NCI-H748 (cell line): ENCODE data around the gene SUSD6.

Source experiments
- DNase-seq: peaks from one replicate; lab custom pipeline; 2025; ENCODE audit not compliant: unreplicated experiment; lab: John Stamatoyannopoulos, UW

Gene SUSD6

DNA sequence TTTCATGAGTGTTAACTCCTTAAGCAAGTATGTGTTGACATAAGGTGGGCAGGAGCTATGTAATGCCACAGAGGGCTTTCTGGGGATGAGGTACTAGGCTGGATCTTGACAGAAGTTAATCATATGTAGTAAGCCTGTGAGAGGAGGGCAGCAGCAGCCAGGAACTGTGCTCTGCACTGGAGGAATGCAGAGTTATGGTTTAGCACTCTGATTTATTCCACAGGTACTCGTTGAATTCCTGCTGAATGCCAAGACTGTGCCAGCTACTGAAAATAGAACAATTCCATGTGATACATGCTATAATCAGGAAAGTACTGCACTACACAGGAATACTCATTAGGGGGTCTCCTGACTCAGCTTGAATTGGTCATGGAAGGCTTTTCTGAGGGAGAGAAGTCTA is 58.7 kb downstream of the SUSD6 start:
- DNase-seq = no peak

DNA sequence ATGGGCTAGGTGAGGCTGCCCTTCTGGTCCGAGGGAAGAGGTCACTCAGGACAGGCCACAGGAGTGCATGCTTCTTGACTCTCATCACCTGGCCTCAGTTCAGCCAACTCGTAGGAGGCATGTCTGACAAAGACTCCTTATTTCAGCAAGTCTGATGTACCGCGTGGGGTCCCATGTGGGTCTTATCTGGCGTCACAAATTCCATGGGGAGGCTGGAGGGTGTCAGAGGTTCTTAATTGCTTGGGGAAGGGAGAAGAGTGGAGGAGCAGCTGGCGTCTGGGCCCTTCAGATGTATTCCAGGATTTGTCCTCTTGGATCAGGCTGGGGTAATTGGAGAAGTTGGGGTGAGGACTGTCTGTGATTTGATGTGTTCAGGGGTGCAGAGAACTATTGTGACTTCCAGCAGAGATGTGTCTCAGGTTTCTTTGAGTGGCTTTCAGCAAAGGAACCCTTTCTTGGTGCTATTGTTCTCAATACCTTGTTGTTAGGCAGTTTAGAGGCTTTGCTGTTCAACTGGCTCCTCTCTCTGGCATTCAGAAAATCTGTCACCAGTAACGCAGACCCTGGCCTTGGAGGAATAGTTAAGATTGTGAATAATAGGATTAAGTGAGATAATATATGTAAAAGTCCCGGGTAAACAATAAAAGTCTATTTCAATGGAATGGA is 60.1 kb downstream of the SUSD6 start:
- no peak for DNase-seq

DNA sequence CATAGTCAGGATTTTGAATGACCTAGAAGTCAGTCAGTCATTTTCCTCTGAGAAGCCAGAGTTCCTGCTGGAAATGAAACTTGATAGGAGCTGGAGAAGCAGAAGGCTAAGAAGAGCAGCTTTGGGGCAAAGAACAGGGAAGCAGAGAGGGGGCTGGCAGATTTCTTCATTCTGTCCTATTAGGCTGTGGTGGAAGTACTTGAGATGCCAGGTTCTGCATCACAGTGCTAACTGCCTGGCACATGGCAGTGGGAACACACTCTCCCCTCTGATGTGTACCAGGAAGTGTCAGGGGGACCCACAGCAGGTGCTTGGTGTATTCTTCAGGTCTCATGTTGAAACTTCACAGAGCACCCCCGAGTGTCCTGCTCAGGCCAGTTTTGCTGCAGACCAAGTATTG is 61.0 kb downstream of the SUSD6 start:
- no peak for DNase-seq

DNA sequence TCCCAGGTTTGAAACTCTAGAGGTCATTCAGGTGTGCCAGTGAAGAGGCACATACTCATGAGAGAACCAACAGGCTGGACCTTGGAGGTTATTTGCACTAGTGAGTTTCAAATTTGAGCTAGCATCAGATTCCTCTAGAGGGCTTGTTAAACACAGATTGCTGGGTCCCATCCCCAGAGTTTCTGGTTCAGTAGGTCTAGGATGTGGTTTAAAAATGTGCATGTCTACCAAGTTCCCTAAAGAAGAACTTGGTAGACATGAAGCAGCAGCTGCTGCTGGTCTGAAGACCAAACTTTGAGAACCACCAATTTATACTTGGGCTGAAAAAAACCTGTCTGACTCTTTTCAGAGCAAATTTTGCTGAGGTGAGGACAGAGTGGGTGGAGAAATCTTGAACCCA is 61.7 kb downstream of the SUSD6 start:
- no peak for DNase-seq

DNA sequence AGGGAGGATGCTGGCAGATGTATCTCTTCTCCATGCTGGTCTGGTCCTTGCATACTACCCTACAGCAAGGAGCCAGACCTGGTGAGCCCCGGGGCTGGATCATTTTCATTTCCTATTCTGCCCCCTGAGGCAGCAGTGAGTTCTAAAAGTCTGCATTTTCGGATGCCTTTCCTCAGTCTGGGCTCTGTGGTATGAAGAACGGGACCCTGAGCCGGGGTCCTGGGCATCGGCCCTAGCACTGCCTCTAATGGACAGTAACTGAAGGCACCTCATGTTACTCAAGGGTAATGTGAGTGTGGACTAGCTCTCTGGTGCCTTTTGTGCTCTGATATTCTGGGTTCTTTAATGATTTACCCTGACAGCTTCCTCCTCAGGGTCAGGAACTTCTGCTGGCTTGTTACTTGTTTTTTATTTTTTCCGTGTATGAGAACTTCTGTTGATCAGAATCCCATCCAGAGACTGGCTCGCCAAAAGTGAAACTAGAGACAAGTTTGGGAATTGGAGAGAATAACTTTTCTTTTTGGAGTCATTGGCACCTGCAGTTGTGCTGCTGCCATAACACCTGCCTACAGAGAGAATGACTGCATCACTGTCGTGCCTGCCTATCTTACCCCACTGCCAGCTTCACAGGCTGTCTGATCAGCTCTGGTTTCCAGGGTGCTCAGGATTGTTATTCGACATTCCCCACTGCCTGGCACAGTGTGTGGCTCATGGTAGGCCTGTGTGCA is 62.3 kb downstream of the SUSD6 start:
- no peak for DNase-seq

DNA sequence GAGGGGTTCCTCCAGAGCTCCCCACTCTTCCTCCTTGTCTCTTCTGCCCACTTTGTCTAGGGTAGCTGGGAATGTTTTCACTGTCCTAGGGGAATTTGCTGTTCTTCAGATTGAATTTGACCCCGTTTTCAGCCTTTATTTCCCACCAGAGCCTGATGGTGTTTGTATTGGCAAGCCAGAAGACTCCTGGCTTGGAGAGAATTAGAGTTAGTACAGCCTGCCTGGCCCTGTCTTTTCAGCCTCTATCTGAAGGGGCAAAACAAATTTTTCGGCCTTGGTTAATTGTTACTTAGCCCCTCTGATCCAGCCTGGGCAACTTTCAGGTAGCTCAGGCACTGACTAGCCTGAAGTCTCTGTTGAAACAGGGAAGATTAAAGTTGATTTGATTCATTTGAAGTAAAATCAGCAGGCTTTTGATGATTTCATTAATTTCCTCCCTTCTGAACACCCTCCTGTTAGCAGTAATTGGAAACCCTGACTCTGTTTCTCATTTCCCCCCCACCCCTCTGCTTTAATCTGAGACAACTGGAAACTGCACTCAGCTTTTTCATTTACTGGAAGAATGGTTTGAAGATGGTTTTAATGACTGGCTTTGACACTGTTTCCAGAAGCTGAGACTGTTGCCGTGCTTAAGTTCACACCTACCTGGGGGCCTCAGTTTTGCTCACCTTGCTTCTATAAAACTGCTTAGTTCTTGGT is 63.3 kb downstream of the SUSD6 start:
- no peak for DNase-seq

DNA sequence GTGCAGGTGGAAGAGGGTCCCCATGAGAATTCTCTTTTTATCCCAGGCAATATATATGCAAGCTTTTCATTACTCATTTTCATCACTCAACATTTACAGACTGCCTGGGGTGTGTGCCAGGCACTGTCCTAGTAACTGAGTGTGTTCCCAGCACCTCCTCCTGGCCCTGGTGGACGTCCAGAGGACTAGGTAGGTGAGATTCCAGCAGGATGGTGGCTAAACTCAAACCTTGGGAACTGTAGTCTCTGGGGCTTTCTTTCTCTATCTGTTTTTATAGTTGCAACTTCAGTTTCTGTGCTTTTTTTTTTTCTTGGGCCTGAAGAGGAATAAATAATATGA is 63.8 kb downstream of the SUSD6 start:
- no peak for DNase-seq

DNA sequence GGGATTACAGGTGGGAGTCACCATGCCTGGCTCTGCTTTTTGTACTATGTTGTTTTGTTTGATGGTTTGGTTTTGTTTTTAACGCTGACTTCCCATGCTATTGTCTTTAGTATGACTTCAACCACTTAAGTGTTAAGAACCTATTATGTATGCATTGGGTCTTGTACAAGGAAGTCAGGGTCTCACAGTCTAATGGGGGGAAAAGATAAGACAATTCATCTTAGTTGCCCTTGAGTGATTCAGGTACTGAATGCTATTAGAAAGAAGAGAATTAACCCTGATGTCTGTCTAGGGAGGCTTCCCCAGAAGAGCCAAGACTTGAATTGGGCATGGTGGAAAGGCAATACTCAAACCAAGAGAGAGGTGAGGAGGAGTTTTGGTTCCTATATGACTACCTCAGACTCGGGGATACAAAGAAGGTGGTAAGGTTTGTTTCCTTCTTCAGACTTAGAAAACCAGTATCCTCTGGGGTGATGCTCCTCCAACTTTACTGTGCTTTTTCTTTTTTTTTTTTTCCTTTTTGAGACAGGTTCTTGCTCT is 64.6 kb downstream of the SUSD6 start:
- DNase-seq = no peak

DNA sequence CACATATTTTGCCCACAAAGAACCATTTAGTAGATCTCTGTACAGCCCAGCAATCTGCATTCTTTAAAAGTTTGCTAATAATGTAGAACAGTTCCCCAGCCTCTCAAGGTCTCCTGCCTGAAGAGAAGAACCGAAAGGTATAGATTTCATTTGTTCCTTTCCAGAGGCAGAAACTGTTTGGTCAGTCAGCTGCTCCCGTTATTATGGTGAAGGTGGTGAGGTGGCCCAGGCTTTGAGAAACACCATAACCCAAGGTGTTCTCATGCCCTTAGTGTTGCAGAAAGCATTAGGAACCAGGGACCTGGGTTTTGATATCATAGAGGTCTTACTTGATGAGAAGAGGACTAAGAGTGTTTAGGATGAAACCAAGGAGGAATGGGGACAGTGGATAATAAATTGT is 65.3 kb downstream of the SUSD6 start:
- no peak for DNase-seq

DNA sequence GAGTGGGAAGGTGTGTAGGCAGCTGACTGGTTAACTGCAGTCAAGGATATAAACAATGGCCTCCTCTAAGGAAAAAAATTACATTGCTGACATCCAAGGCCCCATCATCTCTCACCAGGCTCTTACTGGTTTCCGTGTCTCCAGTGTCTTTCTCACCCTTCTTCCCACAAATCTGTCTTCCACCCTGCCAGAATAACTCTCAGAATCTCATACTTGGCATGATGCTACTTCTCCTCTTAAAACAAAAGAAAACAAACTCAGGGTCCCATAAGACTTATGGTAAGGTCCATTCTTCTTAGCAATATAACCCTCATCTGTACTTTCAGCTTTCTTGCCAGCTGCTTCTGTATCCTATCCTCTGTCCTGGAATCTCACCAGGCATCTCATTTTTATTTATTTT is 68.9 kb downstream of the SUSD6 start:
- DNase-seq = no peak

DNA sequence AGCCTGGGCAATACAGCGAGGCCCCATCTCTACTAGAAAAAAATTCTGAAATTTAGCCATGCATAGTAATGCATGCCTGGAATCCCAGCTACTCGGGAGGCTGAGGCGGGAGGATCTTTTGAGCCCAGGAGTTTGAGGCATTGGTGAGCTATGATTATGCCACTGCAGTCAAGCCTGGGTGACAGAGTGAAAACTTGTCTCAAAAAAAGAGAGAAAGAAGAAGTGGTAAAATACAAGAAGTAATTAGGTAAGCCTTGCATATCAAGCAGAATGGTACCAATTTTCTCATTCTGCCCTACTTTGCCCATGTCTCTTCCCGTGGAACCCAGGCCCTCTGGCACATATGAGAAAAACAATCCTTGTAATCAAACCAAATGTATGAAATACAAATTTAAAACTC is 70.7 kb downstream of the SUSD6 start:
- no peak for DNase-seq

DNA sequence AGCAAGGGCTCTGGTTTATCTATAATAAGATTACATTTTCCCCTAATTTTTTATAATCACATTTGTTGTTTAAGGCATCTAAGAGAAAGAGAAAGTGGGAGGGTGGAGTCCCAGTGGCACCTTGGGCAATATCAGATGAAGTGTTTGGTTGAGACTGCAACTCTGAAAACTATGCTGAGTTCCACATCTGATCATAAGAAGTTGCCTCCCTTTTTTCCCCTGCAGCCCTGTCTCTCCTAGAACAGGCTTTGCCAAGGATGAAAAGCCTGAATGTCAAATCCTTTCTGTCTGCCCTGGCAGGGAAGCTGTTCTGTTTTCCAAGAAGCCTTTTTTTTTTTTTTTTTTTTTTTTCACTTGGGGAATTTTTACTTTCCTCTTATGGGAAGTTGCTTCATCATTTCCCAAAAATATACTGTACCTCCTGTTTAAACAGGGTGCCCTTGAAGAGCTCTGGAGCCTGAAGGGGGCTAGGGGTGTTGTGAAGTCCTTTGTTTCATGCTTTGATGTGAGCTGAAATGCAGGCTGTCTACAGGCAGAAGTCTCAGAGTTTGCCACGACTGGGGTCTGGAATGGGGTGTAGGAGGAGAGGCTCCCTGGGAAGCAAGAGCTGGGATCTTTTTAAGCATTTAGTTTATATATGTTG is 71.3 kb downstream of the SUSD6 start:
- no peak for DNase-seq

DNA sequence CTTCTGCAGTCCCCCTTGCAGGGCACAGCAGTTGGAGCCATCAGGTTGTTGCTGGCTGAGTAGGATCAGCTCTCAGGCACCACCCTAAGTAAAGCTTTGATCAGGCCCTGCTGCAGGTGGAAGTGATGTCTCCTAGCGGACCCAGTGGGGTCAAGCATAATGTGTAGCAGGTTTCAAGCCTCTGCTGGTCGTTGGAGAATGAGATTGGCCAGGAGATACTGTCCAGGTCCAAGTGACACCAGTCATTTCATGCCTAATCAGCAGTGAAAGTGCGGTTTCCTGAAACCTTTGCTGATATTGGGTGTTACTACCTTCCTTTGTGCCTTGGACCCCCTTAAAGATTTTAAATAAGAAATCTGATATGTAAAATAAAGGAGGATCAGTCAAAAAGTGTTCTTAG is 72.6 kb downstream of the SUSD6 start:
- DNase-seq = no peak

DNA sequence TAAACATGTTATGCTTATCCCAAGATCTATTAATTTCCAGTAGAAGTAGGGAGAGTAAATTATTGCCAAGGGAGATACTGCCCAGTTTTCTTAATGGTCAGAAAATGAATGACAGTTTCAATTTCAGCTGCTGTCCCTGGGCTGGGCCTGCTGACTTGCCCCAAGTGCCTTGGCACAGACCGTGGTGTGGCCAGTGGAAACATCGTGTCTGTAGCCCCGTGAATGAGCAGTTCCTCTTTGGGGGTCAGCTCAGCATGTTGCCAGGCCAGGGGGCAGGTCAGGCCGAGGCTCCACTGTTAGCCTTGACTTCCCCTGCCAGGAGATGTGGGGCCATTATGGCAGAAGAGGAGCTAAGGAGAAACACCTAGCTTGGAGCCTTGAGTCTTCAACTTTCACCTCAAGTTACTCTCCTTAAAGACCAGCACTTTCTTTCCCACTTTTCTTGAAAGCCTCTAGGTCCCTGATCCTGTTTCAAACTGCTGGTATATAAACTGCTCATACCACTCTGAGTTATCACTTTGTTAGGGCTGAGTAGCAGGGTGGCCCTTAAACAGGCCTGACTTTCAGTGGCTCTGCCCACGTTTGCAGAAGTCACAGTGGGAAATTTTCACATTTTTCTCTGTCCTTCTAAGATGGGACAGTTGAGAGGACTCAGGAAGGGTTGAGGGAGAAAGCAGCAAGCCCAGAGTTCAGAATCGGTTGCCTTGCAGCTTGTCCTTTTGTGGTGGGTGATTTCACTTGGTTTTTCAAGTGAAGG is 73.2 kb downstream of the SUSD6 start:
- no peak for DNase-seq

DNA sequence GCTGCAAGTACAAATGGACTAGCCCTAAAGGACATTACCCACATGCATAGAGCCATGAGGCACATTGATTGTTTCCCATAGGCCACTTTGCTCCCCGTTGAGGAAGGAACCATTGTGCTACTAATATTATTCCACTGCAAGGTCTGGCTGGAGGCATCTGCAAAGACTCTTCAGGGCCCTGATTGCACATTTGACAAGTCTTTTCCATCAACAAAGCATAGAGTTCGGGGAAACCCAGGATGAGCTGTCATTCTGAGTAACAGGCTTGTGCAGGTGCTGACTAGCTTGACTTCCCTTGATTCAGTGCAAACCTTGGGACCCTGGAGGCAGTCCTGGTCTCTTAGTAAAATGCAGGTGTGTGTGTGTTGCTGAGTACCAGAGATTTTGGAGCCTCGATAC is 73.8 kb downstream of the SUSD6 start:
- peak; percentile 53 for DNase-seq

DNA sequence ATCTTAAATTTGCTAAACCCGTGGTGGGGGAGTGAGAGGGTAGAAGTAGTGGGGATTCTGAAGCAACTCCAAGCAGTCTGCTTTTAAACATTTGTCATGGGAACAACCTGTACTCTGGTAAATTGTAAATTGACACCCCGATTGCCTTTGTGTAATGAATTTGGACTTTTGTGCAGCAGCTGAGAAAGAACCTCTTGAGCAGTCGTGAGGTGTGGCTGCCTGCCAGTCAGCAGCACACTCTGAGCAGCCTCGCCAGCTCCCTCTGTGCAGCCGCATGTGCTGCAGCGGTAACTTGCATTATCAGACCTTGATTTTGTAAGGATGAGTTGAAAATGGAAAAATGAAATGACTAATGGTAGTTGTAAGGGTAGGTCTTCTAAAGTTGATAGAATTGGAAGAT is 74.3 kb downstream of the SUSD6 start:
- peak; percentile 88 for DNase-seq

DNA sequence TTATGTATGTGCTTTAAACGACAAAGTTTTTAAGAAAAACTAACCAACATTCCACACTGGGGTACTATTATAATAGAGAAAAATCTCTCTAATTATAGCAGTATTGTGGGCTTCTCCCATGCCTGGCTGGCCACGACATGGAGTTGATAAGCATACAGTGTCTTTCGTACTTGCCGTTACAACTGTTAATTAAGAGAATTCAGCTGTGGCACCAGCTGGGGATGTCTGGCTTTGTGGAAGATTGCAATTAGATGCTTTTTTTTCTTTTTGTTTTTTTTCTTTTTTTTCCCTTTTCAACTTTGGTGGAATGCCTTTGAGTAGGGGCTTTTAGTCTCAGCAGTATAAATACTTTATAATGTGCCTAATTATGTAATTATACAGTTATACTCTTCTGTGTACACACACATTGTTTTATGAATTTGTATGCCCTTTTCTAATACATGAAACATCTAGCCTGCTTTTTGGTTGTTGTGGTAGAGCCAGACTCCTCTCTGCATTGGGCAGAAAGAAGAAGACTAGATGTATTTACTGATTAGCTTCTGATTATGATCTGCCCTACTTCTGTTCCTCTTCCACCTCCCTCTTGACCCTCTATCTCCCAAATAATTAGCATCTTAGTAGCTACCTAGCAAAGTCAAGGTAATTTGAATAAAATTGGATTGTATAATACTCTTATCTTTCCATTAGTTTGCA is 76.4 kb downstream of the SUSD6 start:
- DNase-seq = peak; percentile 73

DNA sequence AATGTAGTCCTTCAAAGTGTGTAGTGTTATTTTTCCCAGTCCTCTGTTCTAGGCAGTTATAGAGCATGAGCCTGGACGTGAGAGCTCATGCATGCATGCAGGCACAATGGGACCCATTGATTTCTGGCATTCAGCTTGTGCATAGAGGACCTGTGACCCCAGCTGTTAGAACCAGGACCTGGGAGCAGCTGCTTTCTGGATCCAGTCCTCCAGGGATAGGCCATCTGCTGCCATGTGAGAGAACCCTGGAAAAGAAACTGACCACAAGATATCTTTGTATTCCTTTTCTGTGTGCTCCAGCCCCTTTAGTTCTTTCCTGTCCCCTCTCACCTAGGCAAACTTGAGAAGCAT is 76.9 kb downstream of the SUSD6 start:
- DNase-seq = peak; percentile 44

DNA sequence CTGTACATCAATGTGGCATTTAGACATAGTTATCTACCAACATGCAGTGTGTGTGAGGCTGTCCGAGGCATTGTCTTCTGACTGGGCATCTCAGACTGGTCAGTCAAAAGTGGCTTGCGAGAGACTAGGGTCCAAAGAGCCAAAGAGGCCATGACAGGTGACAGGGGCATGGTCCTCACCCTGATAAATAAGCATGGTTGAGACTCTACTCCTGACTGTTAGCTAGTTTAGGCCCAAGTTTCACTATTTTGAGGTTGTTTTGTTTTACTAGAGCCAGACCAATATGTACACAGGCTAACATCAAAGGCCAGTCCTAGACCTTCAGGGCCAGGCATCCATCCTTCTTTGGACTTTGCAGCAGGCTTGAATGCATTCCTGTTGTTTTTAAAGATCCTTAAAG is 78.6 kb downstream of the SUSD6 start:
- DNase-seq = no peak

DNA sequence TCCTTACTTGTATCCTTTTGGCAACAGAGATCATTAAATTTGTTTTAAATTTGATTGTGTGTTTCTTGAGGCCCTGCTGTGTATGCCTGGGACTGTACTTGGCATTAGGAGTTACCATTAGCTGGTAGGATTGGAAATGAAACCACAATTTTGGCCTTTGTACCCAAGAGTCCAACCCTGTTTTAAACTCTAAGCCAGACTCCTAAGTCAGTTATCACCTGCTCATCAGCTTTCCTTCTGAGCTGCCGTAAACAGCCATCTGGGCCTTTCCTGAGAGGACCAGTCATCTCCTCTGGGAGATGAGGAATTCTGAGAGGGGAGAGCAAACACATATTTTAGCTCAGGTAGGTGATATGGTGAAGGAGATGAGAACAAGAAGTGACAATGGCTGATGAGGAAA is 81.2 kb downstream of the SUSD6 start:
- peak; percentile 41 for DNase-seq

DNA sequence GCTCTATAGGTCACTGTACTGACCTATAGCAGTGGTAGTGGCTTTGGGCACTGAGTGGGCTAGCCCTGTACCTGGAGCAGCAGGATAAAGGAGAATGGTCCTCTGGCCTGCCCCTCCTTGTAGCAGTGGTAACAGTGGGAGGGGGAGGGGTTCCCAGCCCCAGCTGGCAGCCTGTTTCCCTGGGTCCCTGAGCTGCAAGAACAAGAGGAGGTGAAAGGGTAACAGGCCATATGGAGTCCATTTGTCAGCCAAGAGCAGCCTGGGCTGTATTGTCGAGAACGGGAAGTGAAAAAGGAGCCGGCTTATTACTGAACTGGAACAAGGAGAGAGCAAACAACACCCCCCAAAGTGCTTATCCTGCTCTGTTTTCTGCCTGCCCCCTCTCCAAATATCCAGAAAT is 81.7 kb downstream of the SUSD6 start:
- peak; percentile 85 for DNase-seq
